ENCODE measurements around the gene PLEKHM1.

PLEKHM1 gene

DNA sequence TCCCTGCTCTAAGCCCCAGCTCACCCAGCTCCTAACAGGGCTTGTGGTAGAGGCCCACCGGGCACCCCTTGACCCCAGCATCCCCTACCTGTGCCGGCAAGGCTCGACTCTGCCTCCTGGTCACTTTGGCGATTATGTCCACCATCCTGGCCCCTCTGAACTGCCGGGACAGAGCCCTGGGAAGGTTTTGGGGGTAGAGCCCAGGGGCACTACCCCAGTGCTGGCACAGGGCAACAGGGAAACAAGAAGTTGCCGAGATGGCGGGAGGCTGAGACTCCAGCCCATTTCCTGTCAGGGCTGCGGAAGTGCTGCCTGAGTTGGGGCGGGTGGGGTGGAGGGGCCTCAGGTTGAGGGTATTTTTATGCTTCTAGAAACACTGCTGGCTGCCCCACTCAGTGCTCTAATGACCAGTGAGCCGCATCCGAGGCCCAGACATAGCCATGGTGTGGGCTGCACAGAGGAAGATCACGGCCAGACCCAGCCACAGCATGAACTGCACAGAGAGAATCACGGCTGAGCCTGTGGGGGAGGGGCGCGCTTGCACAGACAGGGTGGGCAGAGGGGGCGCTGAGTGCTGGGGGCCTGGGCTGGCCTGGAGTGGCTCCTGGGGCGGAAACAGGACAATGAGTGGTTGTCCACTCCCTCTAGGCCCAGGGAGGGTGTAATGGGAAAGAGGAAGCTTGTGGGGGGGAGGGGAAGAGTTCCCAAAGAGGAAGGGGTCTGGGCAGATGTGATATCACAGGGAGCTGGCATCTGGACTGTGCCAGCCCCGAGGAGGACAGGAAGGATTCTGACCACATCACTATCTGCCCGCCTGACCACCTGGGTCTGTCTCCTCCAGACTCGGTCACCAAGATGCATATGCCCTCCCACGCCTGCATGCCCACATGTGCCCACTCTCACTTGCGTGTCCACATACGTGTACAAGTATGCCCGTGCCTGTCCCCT is 80.1 kb downstream of the PLEKHM1 start:
- H3K4me3 ChIP-seq (ENCODE audit: low read depth, low read length): no peak overlapping the region
- DNase-seq (ENCODE audit: low read depth): no peak

DNA sequence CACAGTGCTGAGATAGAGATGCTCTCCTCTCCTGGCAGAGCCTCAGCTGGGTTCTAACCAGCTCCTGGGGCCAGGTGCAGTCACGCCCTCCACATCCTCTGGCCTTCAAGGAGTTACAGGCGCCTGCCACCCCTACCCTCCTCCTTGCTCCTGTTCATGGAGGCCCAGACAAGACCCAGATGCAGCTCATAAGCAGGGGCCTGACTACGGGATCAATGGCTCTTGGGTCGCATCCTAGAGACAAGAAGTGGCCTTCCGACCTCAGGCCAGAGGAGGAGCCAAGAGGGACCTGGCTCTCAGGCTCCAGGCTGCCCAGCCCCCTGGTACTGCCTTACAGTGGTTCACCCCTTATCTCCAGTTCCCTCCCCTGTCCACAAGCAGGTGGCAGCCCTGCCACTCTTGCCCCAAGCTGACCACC is 80.9 kb downstream of the PLEKHM1 start:
- no peak overlapping the region for H3K4me3 ChIP-seq (ENCODE audit: low read depth, low read length)
- DNase-seq (ENCODE audit: low read depth): no peak

DNA sequence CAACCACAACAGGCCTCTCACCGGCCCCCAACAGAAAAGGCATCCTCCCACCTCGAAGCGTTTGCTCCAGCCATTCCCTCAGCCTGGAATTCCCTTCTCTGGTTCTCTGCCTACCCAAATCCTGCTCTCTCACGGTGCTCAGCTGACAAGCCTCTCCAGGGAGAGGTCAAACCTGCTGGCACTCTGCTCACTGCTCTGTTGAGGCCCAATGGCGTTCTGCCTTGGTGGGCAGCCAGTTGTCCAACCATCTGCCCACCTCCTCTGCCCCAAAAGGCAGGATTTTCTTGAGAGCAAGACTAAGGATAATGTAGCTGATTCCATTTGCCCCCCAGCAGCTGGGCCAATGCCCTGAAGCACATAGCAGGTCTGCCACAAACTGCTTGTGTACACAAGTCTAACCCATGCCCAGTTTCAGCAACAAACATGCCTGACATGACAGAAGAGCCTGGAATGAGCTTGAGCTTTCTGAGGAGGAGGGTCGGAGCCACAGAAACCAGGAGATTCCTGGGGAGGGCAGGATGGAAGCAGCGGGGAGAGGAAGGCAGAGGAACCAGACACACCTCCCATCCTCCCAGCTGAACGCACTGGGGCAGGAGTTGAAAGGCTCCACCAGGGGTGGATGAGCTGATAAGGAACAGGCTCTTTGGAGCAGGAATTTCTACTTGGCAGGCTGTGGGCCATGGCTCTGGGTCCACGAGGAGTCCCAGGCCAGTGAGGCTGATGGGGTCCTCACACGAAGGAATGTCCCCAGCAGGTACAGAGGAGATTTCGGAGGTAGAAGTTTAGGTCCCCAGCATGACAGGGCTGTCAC is 81.7 kb downstream of the PLEKHM1 start:
- H3K4me3 ChIP-seq (ENCODE audit: low read depth, low read length): no peak overlapping the region
- no peak for DNase-seq (ENCODE audit: low read depth)

DNA sequence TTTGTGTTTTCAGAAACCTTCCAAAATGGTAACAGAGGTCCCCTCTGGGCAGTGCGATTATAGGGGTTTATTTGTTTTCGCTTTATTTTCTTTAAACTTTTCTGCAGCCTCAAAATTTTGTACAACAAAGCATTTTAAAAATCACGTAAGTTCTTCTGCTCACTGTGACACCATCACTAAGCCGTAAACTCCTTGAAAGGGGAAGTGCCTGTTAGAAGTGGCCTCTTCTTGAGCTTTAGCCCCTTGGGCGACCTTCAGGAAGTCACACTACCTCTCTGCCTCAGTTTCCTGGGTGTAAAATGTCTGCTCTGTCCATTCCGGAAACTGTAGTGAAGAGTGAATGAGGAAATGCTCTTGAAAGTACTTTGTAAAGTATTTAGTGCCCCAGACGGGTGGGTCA is 84.4 kb downstream of the PLEKHM1 start:
- peak overlapping the region; percentile 34 for H3K4me3 ChIP-seq (ENCODE audit: low read depth, low read length)
- DNase-seq (ENCODE audit: low read depth): no peak

DNA sequence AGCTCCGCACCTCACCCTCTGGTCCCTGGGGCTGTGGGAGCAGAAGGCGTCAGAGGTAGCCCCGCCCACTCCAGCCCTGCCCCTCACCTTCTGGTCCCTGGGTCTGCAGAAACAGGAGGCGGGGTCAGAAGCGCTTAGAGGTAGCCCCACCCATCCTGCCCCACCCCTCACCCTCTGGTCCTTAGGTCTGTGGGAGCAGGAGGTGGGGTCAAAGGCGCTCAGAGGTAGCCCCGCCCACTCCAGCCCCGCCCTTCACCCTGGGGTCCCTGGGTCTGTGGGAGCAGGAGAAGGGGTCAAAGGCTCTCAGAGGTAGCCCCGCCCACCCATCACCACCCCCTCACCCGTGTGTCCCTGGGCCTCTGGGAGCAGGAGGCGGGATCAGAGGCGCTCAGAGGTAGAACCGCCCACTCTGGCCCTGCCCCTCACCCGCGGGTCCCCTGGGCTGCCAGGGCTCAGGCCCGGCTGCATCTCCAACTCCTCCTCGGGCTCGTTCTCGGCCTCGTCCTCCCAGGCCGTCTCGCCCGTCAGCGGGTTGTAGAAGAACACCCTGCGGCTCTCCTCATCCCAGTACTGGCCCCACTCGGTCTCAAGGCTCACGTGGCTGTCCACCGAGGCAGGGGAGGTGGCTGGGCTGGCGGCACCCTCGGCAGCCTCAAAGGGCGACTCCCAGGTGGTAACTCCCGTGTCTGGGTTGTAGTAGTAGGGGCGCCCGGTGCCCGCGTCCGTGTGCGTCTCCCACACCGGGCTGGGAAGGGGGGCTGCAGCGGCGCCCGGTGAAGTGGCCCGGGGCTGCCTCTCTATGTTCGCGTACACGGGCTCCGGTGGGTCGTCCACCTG is 85.1 kb downstream of the PLEKHM1 start:
- peak overlapping the region; percentile 34 for H3K4me3 ChIP-seq (ENCODE audit: low read depth, low read length)
- no peak for DNase-seq (ENCODE audit: low read depth)

DNA sequence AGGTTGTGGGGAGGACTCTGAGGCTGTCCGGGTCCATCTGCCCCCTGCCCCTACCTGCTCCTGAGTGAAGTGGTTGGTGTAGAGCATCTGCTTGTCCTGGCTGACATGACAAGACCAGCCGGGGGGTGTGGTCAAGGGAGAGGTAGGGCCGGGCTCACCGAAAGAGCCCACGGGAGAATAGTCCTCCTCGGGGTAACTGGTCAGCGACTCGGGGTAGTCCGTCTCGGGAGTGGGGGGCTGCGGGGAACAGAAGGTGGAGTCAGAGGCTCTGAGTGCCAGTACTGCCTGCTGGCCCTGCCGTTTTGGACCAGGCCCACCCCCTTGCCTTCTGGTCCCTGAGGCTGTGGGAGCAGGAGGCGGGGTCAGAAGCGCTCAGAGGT is 85.7 kb downstream of the PLEKHM1 start:
- no peak overlapping the region for H3K4me3 ChIP-seq (ENCODE audit: low read depth, low read length)
- no peak for DNase-seq (ENCODE audit: low read depth)

DNA sequence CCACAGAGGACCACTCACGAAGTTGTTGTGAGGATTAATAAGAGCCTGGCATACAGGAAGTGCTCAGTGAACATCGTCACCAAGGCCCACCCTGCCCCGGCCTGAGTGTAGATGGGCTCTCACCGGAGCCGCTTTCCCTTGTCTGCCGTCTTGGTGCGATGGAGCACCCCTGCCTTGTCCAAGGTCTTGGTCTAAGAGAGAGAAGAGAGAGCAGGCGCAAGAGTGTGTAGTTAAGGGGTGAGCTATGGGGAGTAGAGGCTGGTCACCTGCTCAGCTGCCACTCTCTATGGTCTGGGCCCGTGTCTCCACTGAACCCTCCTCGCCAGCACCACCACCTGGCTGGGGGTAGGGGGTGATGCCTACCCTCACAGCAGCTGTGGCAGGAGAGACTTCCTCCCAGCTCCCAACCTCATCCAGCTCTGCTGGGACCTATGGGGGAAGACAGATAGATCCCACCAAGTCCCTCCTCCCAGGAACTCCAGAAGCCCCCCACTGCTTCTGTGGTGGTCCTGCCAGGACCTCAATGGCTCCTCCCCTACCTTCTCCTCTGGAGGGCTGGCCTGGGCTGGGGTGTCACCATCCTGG is 86.5 kb downstream of the PLEKHM1 start:
- H3K4me3 ChIP-seq (ENCODE audit: low read depth, low read length): no peak overlapping the region
- DNase-seq (ENCODE audit: low read depth): no peak

DNA sequence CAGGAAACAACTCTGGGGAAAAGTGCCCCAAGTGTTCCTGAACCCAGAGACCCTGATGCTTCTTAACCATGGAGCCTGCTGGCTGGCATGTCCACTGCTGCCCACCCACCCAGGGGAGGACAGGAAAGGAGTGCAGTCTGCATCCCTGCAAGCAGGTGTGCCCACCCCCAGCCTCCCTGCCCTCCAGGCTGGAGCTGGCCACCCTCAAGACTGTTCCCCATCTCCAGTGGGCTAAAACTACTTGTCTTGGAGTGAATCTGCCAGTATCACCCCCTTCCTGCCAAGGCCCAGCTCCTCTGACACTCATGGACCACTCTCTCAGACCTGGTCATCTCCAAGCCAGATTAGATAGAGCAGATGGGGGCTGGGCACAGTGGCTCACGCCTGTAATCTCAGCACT is 87.6 kb downstream of the PLEKHM1 start:
- no peak overlapping the region for H3K4me3 ChIP-seq (ENCODE audit: low read depth, low read length)
- no peak for DNase-seq (ENCODE audit: low read depth)

DNA sequence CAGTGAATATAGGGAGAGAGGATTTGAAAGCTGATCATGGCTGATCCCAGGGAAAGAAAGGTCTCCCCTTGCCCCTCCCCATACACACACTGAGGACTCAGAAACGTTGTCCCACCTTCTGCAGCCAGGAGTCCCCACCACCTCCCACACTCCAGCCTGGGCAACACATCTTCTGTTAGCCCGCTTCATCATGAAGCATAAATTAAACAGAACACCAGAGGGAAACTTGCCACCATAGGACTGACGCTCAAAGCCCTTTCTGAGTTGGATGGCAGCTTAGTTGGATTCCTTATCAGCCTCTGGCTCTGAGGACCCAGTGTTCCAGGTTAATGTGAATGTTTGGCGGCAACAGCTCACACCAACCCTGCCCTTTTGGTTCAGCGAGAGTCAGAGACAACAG is 91.7 kb downstream of the PLEKHM1 start:
- no peak for DNase-seq (ENCODE audit: low read depth)
- no peak overlapping the region for H3K4me3 ChIP-seq (ENCODE audit: low read depth, low read length)

DNA sequence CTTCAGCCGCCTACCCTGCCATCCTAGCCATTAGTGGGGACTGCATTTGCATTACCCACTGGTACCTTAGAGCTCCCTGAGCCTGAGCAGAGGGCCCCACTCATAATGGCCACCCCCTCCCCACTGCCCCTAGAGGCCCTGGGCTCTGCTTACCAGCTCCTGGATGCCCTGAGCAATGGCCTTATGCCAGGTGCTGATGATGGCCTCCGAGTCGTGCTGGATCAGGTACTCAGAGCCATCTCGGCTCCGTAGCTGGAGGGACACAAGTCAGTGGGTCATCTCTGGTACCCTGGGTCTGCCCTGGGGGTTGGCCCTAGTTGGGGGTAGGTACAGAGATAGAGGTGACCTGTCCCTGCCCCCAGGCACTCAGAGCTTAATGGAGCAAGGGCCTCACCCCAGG is 92.7 kb downstream of the PLEKHM1 start:
- DNase-seq (ENCODE audit: low read depth): no peak
- H3K4me3 ChIP-seq (ENCODE audit: low read depth, low read length): no peak overlapping the region

DNA sequence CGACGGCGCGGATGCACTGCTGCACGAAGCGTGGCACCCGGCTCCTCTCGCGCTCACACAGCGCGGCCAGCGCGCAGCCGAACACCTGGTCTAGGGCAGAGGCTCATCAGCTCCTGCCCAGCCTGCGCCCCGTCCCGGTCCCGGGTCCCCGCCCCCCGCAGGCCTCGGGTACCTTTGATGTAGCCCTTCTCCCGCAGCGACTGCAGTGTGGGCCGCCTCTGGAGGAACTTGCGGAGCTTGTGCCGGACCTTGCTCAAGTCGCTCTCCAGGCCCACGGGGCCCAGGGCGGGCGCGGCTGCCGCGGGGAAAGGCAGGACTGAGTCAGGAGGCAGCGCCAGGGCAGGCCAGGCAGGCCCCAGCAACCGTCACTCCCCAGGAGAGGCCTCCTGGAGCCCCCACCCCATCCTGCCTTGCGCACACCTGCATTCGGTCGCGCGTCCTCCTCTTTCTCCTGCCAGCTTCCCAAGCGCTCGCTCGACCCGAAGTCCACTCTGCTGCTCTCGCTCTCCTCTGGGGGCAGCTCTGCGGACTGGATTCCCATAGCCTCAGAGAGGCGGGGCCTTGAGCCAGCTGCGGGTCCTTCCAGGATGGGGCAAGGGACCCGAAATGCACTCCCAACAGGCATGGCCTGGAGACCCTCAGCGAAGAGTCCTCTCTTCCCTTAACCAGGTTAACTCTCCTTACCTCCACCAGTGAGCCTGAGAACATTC is 93.9 kb downstream of the PLEKHM1 start:
- DNase-seq (ENCODE audit: low read depth): no peak
- no peak overlapping the region for H3K4me3 ChIP-seq (ENCODE audit: low read depth, low read length)

DNA sequence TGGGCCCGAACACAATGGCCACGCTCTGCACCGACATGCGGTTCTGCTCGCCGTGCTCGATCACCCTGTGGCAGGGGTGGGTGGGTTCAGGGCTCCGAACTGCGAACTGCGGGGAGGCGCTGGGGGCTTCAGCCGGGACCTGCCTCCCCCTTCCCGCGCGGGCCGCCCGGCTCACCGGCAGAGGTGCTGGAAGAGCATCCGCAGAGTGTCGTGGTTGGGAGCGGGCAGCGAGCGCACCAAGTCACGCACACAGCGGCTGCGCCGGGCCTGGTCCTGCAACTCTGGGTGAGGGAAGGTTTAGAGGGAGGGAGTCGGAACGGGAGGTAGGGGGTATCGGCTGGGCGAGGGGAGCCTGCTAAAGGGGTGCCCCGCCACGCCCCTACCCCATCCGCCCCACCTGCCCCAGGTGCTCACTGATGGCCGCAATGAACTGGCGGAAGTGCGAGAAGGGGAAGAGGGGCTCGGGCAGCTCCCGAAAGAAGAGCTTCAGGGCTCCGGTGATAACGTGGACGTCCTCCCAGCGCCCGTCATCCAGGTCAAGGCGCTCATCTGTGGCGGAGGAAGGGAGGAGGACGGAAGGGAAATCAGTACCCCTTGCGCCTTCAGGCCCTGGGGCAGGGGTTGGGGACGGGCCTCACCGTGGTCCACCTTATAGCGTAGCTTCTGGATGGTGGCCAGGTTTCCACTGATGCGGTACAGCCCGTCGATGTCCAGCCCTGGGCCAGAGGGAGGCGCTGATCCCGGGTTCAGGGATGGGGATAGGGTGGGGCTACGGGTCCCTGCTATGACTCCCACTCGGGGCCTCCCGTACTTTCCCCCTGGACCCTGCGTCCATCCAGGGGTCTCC is 94.7 kb downstream of the PLEKHM1 start:
- DNase-seq (ENCODE audit: low read depth): no peak
- peak overlapping the region; percentile 33 for H3K4me3 ChIP-seq (ENCODE audit: low read depth, low read length)

DNA sequence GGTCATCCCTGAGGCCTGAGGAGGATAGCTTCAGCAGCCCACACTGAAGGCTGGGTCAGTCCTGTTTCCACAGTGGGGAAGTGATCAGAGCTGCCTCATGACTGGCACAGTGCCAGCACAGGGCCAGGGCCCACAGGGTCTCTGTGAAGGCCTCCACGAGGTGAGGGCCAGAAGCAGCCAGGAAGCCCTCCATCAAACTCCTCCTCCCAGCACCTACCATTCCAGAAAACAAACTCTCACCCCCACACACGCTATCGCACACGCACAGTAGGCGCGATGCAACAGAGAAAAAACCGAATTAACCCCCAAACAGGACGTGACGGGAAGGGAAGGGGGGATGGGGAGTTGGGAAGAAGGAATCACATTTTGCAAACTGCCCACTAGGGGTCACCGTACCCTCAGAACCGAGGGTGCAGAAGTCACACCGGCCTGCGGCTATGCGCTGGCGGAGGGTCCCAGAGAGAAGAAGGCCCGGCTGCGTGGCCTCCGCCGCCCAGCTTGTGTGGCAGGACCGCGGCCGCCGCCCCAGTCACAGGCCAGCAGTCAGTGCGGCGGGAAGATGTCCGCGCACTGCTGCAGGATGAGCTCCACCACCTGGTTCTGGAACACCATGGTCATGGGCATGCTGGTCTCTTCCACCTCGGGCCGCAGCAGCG is 95.5 kb downstream of the PLEKHM1 start:
- DNase-seq (ENCODE audit: low read depth): no peak
- H3K4me3 ChIP-seq (ENCODE audit: low read depth, low read length): peak overlapping the region; percentile 33

DNA sequence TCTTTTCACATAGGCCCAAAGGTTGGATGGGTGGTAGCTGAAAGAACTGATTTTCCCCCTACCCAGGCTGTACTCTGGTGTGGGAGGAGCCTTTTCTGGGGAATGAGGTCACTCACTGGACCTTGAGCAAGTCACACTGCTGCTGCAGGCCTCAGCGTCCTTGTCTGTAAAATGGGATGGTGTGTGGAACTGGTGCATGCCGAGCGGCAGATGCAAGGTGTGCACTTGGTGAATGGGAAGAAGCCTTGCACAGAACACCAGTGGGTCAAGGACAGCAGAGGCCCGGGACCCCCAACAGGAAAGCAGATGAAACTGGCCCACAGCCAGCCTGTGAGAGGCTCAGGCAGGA is 96.0 kb downstream of the PLEKHM1 start:
- no peak overlapping the region for H3K4me3 ChIP-seq (ENCODE audit: low read depth, low read length)
- no peak for DNase-seq (ENCODE audit: low read depth)

DNA sequence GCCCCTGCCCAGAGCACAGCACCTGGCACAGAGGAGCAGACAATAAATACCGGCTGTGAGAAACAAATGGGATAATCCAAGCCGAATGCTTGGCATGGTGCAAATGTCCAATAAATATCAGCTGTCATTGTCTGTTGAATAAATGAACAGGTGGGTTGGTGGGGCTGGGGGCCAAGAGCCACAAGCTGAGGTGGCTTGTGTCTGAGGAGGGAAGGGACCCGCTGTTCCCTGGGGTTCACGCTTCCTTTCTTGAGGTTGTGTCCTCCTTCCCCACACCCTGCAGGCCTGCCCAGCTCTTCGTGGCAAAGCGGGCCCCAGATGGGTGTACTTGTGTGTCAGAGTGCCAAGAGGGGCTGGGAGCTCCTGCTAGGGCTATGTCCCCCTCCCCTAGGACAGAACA is 96.4 kb downstream of the PLEKHM1 start:
- no peak for DNase-seq (ENCODE audit: low read depth)
- no peak overlapping the region for H3K4me3 ChIP-seq (ENCODE audit: low read depth, low read length)

DNA sequence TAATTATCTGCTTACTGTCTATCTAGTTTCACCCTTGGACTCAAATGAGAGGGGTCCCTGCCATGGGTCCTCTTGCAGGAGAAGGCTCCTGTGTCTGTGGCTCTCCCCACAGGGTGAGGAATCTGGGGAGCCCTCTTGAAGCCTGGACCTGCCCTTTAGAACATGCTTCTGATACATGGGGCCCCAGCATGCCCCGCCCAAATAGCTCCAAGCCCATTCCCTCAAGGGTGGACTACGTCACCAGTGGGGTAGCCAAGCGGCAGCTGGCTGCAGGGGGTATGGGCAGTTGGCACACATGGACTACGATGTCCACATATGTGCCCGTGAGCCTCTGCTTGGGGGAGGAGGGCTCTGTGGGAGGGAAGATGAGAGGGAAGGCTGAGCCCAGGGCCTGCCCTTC is 97.1 kb downstream of the PLEKHM1 start:
- no peak for DNase-seq (ENCODE audit: low read depth)
- H3K4me3 ChIP-seq (ENCODE audit: low read depth, low read length): no peak overlapping the region

DNA sequence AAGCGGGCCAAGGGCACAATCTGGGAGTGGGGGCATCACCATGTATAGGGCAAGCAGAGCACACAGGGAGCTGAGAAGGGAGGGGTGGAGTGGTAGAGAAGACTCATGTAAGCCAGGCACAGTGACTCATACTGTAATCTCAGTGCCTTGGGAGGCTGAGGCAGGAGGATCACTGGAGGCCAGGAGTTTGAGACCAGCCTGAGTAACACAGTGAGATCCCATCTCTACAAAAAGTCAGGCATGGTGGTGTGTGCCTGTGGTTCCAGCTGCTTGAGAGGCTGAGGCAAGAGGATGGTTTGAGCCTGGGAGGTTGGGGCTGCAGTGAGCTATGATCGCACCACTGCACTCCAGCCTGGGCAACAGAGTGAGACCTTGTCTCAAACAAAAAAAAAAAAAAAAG is 98.6 kb downstream of the PLEKHM1 start:
- H3K4me3 ChIP-seq (ENCODE audit: low read depth, low read length): no peak overlapping the region
- DNase-seq (ENCODE audit: low read depth): no peak

DNA sequence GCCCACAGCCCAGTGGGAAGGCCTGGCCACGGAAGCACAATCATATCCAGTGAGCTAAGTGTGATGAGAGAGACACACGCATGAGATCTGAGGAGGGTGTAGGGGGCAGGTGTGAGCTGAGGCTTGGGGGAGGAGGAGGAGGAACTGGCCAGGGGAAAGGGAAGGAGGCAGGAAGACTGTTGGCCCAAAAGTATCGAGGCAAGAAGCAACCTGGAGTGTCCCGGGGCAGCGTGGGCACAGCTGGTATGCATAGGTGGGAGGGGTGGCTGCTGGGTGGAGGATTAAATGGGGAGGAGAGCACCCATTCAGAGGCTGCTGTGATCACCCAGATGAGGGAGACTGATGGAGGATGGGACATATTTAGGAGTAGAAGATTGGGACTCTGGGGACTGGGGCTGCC is 99.2 kb downstream of the PLEKHM1 start:
- H3K4me3 ChIP-seq (ENCODE audit: low read depth, low read length): no peak overlapping the region
- DNase-seq (ENCODE audit: low read depth): no peak
